Trophoblast cell (in vitro differentiated cells and primary cell): Measurements from ENCODE around the gene VNN1.

Source experiments
- DNase-seq, 2 donors: peaks; one replicate each; pipeline ENCODE4 v3.0.0-alpha.2; 2016
- H2AFZ ChIP-seq: 2 replicates; pipeline ENCODE4 v1.6.1; 2013; ENCODE audit warnings: low read length, moderate library complexity, mild to moderate bottlenecking; ENCODE audit not compliant: insufficient read depth, poor library complexity
- H2AK5ac ChIP-seq: 2 replicates; pipeline ENCODE4 v1.6.1; 2013; ENCODE audit warnings: mild to moderate bottlenecking, low read length
- H2BK120ac ChIP-seq: 2 replicates; pipeline ENCODE4 v1.6.1; 2013; ENCODE audit warnings: low read length, mild to moderate bottlenecking, moderate library complexity; ENCODE audit not compliant: insufficient read depth, poor library complexity
- H2BK12ac ChIP-seq: 2 replicates; pipeline ENCODE4 v1.6.1; 2013; ENCODE audit warnings: mild to moderate bottlenecking, low read length, moderate library complexity
- H2BK5ac ChIP-seq: 2 replicates; pipeline ENCODE4 v1.6.1; 2013; ENCODE audit warnings: low read length, low read depth, moderate library complexity, mild to moderate bottlenecking; ENCODE audit not compliant: poor library complexity
- H3K14ac ChIP-seq: 2 replicates; pipeline ENCODE4 v1.6.1; 2013; ENCODE audit warnings: mild to moderate bottlenecking, low read length
- H3K18ac ChIP-seq: 2 replicates; pipeline ENCODE4 v1.6.1; 2013; ENCODE audit warnings: mild to moderate bottlenecking, low read length
- H3K23ac ChIP-seq: 2 replicates; pipeline ENCODE4 v1.6.1; 2013; ENCODE audit warnings: low read length
- H3K27ac ChIP-seq: 2 replicates; pipeline ENCODE4 v1.5.1; 2013; ENCODE audit warnings: low read depth, mild to moderate bottlenecking, inconsistent platforms, low read length, moderate library complexity
- H3K27me3 ChIP-seq: 2 replicates; pipeline ENCODE4 v1.6.1; 2013; ENCODE audit warnings: inconsistent platforms, mild to moderate bottlenecking, low read length, moderate library complexity; ENCODE audit not compliant: insufficient read depth
- H3K36me3 ChIP-seq, 2 experiments: 1 replicate in 1 of 2; 2 replicates in 1 of 2; pipeline ENCODE4 v1.6.1; 2013; ENCODE audit warnings: low read length in 2 of 2, mild to moderate bottlenecking in 2 of 2, moderate library complexity in 1 of 2; ENCODE audit not compliant: insufficient read depth in 2 of 2, control insufficient read depth in 1 of 2
- H3K4ac ChIP-seq: 2 replicates; pipeline ENCODE4 v1.6.1; 2013; ENCODE audit warnings: low read depth, mild to moderate bottlenecking, low read length, moderate library complexity
- H3K4me1 ChIP-seq, 2 experiments: 1 replicate in 1 of 2; 2 replicates in 1 of 2; pipeline ENCODE4 v1.6.1; 2013; ENCODE audit warnings: low read length in 2 of 2, mild to moderate bottlenecking in 2 of 2, moderate library complexity in 1 of 2; ENCODE audit not compliant: insufficient read depth in 2 of 2, control insufficient read depth in 1 of 2
- H3K4me2 ChIP-seq: 2 replicates; pipeline ENCODE4 v1.6.1; 2013; ENCODE audit warnings: inconsistent platforms, mild to moderate bottlenecking, low read length, moderate library complexity
- H3K4me3 ChIP-seq: 2 replicates; pipeline ENCODE4 v1.5.1; 2013; ENCODE audit warnings: mild to moderate bottlenecking, low read depth, low read length, inconsistent platforms
- H3K79me1 ChIP-seq: one replicate; pipeline ENCODE4 v1.6.1; 2013; ENCODE audit warnings: low read length
- H3K79me2 ChIP-seq: 2 replicates; pipeline ENCODE4 v1.6.1; 2013; ENCODE audit warnings: low read length, mild to moderate bottlenecking; ENCODE audit not compliant: control insufficient read depth, insufficient read depth, poor library complexity
- H3K9ac ChIP-seq: 2 replicates; pipeline ENCODE4 v1.6.1; 2013; ENCODE audit warnings: mild to moderate bottlenecking, low read length
- H3K9me3 ChIP-seq: 2 replicates; pipeline ENCODE4 v1.6.1; 2013; ENCODE audit warnings: low read depth, mild to moderate bottlenecking, control low read depth, inconsistent platforms, low read length; ENCODE audit not compliant: insufficient read depth
- H4K12ac ChIP-seq: 2 replicates; pipeline ENCODE4 v1.6.1; 2013; ENCODE audit warnings: low read depth, mild to moderate bottlenecking, low read length, moderate library complexity
- H4K8ac ChIP-seq: 2 replicates; pipeline ENCODE4 v1.6.1; 2013; ENCODE audit warnings: low read depth, mild to moderate bottlenecking, low read length, moderate library complexity
- H4K91ac ChIP-seq: one replicate; pipeline ENCODE4 v1.6.1; 2013; ENCODE audit warnings: low read depth, mild to moderate bottlenecking, low read length, moderate library complexity
- WGBS: extraction: QIAGEN DNeasy Blood & Tissue Kit; methylation state at CpG from one replicate; pipeline ENCODE4 v1.1.7; 2013; ENCODE audit warnings: missing lambda C conversion rate; ENCODE audit not compliant: insufficient read length, insufficient coverage; ENCODE audit errors: extremely low coverage; 5-methylcytosine and 5-hydroxymethylcytosine counted together

Gene VNN1

DNA sequence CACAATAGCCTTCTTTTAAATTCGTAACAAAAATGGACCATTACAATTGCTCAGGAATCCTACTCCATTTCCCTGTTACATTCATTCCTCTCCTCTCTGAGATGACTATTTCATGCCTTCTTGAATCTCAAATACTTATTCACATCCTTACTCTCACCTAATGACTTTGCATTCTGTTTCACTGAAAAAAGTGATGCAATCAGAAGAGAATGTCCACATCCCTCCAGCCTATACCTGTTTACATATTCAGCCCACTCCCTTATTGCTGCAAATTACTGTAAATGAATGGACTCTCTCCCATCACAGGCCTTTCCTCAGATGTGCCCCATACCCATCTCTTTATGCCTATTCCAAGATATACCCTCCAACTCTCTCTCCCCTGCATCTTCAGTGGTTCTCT, 63.4 kb downstream of the VNN1 start:
- H2BK120ac ChIP-seq, result no peak overlapping the region
- H4K12ac ChIP-seq, result no peak overlapping the region
- peaks cover 2% of the 10 kb centered on the region for H3K79me1 ChIP-seq
- H3K23ac ChIP-seq, result no peak overlapping the region
- no peaks in the 10 kb centered on the region for H3K9me3 ChIP-seq
- no peak overlapping the region for H4K8ac ChIP-seq
- no peaks in the 10 kb centered on the region for H3K4me1 ChIP-seq
- no peak overlapping the region for H3K27ac ChIP-seq
- H3K4ac ChIP-seq, result no peak overlapping the region
- H3K4me2 ChIP-seq, result no peak overlapping the region
- no peak overlapping the region for H2AFZ ChIP-seq
- H2BK5ac ChIP-seq, result no peak overlapping the region
- no peak overlapping the region for H2AK5ac ChIP-seq
- H3K79me2 ChIP-seq, result no peaks in the 10 kb centered on the region
- H3K4me3 ChIP-seq, result no peak overlapping the region
- no peak overlapping the region for H3K9ac ChIP-seq
- WGBS, result no CpG with 5 or more reads among the region's 1 CpG
- H4K91ac ChIP-seq, result no peak overlapping the region
- H3K27me3 ChIP-seq, result no peaks in the 10 kb centered on the region
- no peak overlapping the region for H2BK12ac ChIP-seq
- no peak overlapping the region for H3K18ac ChIP-seq
- no peak for DNase-seq
- no peaks in the 10 kb centered on the region for H3K36me3 ChIP-seq
- no peak overlapping the region for H3K14ac ChIP-seq

DNA sequence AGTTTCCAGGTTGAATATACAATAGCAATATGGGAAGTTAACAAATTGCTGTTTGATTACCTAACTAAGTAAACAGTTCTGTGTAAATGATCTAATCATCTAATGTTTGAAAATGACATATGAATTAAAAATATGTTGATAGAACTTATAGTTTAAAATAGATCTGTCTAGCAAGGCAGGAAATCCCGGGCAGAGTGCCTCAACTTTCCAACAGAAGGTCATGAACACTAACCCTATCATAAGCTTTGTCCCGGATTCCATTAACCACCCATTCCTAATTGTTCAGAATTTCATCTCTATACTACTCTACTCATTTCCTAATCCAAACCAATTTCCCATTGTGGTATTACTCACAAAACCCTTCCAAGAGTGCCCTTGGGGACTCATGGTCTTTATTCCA, 65.0 kb downstream of the VNN1 start:
- H2AFZ ChIP-seq, result no peak overlapping the region
- H3K79me2 ChIP-seq, result no peaks in the 10 kb centered on the region
- no peak overlapping the region for H3K9ac ChIP-seq
- H3K23ac ChIP-seq, result no peak overlapping the region
- no peak overlapping the region for H3K14ac ChIP-seq
- H3K27me3 ChIP-seq, result no peaks in the 10 kb centered on the region
- H2AK5ac ChIP-seq, result no peak overlapping the region
- no peaks in the 10 kb centered on the region for H3K36me3 ChIP-seq
- no peaks in the 10 kb centered on the region for H3K9me3 ChIP-seq
- no peak overlapping the region for H4K12ac ChIP-seq
- no peak overlapping the region for H2BK12ac ChIP-seq
- H3K4me1 ChIP-seq, result no peaks in the 10 kb centered on the region
- WGBS, result no CpG with 5 or more reads among the region's 2 CpGs
- H4K8ac ChIP-seq, result no peak overlapping the region
- no peak overlapping the region for H3K4me2 ChIP-seq
- no peak overlapping the region for H4K91ac ChIP-seq
- DNase-seq, result no peak
- no peak overlapping the region for H3K4me3 ChIP-seq
- no peak overlapping the region for H2BK120ac ChIP-seq
- no peak overlapping the region for H3K4ac ChIP-seq
- H3K27ac ChIP-seq, result no peak overlapping the region
- H2BK5ac ChIP-seq, result no peak overlapping the region
- no peak overlapping the region for H3K18ac ChIP-seq
- peaks cover 2% of the 10 kb centered on the region for H3K79me1 ChIP-seq

DNA sequence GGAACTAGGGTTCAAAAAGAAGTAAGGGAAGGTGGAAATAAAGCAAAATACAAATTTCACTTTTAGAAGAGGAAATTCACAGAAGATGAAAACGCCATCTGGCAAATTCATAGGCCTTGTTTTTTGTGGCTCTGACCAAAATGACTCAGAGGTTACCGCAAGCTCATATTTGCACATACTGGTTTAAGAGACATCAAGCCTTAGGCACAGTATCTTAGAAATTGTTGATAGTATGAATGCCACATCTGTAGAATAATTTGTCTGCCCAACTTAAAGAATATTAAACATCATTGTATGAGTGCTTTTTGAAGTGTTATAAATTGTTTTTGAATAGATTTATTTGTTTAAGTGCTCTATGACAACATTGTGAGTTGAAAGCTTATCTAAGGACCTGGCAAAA, 65.5 kb downstream of the VNN1 start:
- H4K91ac ChIP-seq, result no peak overlapping the region
- H2AFZ ChIP-seq, result no peak overlapping the region
- no peak overlapping the region for H3K23ac ChIP-seq
- peaks cover 2% of the 10 kb centered on the region for H3K79me1 ChIP-seq
- H2BK5ac ChIP-seq, result no peak overlapping the region
- no peak overlapping the region for H3K4ac ChIP-seq
- H3K18ac ChIP-seq, result no peak overlapping the region
- no peak overlapping the region for H2BK12ac ChIP-seq
- H3K27me3 ChIP-seq, result no peaks in the 10 kb centered on the region
- H3K4me1 ChIP-seq, result no peaks in the 10 kb centered on the region
- DNase-seq, result peak in 1 of 2 donors; percentile 5
- no peak overlapping the region for H2BK120ac ChIP-seq
- no peak overlapping the region for H3K9ac ChIP-seq
- no peak overlapping the region for H4K8ac ChIP-seq
- H3K14ac ChIP-seq, result no peak overlapping the region
- H2AK5ac ChIP-seq, result no peak overlapping the region
- H3K27ac ChIP-seq, result no peak overlapping the region
- no peak overlapping the region for H4K12ac ChIP-seq
- H3K79me2 ChIP-seq, result no peaks in the 10 kb centered on the region
- no CpG with 5 or more reads among the region's 2 CpGs for WGBS
- H3K4me2 ChIP-seq, result no peak overlapping the region
- H3K4me3 ChIP-seq, result no peak overlapping the region
- H3K36me3 ChIP-seq, result no peaks in the 10 kb centered on the region
- H3K9me3 ChIP-seq, result no peaks in the 10 kb centered on the region

DNA sequence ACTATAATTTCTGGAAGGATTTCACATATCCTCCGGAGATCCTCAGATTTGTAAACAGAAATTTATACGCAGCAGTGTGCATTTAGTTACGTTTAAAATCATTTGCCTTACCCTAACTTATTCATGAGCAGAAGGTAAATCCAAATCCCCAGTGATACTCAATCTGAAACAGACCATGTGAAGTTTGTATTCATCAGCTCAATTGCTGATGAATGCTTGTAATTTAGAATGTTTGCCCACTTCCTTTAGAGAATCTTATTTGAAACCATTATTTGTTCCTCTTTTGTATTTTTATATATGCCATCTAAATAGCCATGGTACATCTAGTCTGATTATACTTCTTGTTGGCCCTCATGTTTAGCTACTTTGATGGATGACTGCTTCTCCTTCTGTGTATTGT, 70.3 kb downstream of the VNN1 start:
- Histone ChIP-seq H3K4me1 (no peaks in the 10 kb centered on the region), H2AFZ (no peak overlapping the region), H3K4ac (no peak overlapping the region), H4K91ac (no peak overlapping the region), H3K18ac (no peak overlapping the region), H2BK120ac (no peak overlapping the region), H3K23ac (no peak overlapping the region), H3K9ac (no peak overlapping the region), H2BK12ac (no peak overlapping the region), H2BK5ac (no peak overlapping the region), H3K9me3 (no peaks in the 10 kb centered on the region), H4K12ac (no peak overlapping the region), H4K8ac (no peak overlapping the region), H3K27ac (no peak overlapping the region), H3K4me3 (no peak overlapping the region), H3K27me3 (no peaks in the 10 kb centered on the region), H2AK5ac (no peak overlapping the region), H3K36me3 (no peaks in the 10 kb centered on the region), H3K4me2 (no peak overlapping the region), H3K14ac (no peak overlapping the region), H3K79me2 (no peaks in the 10 kb centered on the region), H3K79me1 (no peaks in the 10 kb centered on the region)
- DNase-seq, result no peak
- no CpG with 5 or more reads among the region's 3 CpGs for WGBS
